BLaER1 (cell line): Measurements from ENCODE around the gene ARHGAP25.

Experiments
- H3K27ac ChIP-seq: shearing (Covaris generic); formaldehyde crosslinking; 2 replicates; pipeline ENCODE4 v1.8.1; 2022
- H3K27me3 ChIP-seq: shearing (Covaris generic); formaldehyde crosslinking; 2 replicates; pipeline ENCODE4 v1.8.1; 2022
- H3K36me3 ChIP-seq: shearing (Covaris generic); formaldehyde crosslinking; 2 replicates; pipeline ENCODE4 v1.8.1; 2022
- H3K4me1 ChIP-seq: shearing (Covaris generic); formaldehyde crosslinking; 2 replicates; pipeline ENCODE4 v1.8.1; 2022
- H3K4me2 ChIP-seq: shearing (Covaris generic); formaldehyde crosslinking; 2 replicates; pipeline ENCODE4 v1.8.1; 2022
- H3K4me3 ChIP-seq: shearing (Covaris generic); formaldehyde crosslinking; 2 replicates; pipeline ENCODE4 v1.8.1; 2022
- H3K9ac ChIP-seq: shearing (Covaris generic); formaldehyde crosslinking; 2 replicates; pipeline ENCODE4 v1.8.1; 2022
- H3K9me3 ChIP-seq: shearing (Covaris generic); formaldehyde crosslinking; 2 replicates; pipeline ENCODE4 v1.8.1; 2022
- H4K20me1 ChIP-seq: shearing (Covaris generic); formaldehyde crosslinking; 2 replicates; pipeline ENCODE4 v1.8.1; 2022
- Cebpa-rat ChIP-seq: shearing (Covaris generic); IDR thresholded peaks from 2 replicates; pipeline ENCODE4 v1.8.1; 2022

ARHGAP25 gene

GRCh38 chr2:68870215-68870614 is 135.6 kb downstream of the ARHGAP25 start:
- Histone ChIP-seq H3K4me1 (peaks cover 4% of the 10 kb centered on the region; the same call in 1 of the 2 replicates), H3K9ac (no peak overlapping the region), H3K27me3 (no peaks in the 10 kb centered on the region), H3K4me2 (no peak overlapping the region), H3K36me3 (no peaks in the 10 kb centered on the region), H3K27ac (no peak overlapping the region), H3K4me3 (no peak overlapping the region), H4K20me1 (no peaks in the 10 kb centered on the region), H3K9me3 (no peaks in the 10 kb centered on the region)
- TF ChIP-seq Cebpa-rat = no peak

- Histone ChIP-seq H3K36me3 (no peaks in the 10 kb centered on the region), H3K4me3 (no peak within 1 kb of the TSS), H3K4me1 (peaks cover 4% of the 10 kb centered on the region; the same call in 1 of the 2 replicates), H3K27ac (no peak within 1 kb of the TSS), H3K4me2 (no peak within 1 kb of the TSS), H3K27me3 (no peaks in the 10 kb centered on the region), H3K9me3 (no peaks in the 10 kb centered on the region), H3K9ac (no peak within 1 kb of the TSS), H4K20me1 (no peaks in the 10 kb centered on the region)
- TF ChIP-seq Cebpa-rat = no peak
Measured at GRCh38 chr2:68871159-68871764, 136.7 kb downstream of the ARHGAP25 start, which contains the start of gene BMP10. TSS of gene BMP10 (minus strand) at chr2:68871397. CDS start at chr2:68871358, 39 bp downstream.
